ENCODE measurements around the gene SOX14.

DNA sequence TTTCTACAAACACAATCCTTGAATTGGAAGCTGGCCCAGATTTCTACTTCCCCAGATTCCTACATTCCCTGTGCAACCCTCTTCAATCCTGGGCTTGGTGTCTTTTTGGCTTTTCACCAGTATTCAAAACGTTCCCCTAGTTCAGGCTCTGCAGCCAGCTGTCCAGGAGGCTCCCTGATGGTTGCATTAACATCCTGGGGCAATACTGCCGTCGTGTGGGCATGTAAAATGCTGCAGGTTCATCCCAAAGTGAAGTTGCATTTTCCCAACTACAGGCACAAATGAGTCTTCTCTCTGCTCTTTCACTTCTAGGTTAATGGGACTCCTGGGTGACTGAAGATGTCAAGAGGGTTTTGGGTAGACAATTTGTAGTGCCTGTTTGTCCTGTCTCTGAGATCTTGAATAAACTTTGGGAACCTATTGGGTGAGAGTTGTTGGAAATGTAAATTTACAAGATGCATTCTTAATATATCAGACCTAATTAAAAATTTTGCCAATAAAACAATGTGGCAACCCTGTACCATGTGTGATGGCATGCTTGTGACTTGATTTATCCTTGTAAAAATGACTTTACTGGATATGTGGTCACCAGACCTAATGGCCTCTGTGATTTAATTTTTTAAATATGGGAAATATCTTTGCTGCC lies 28.6 kb downstream of the SOX14 start:
- TF ChIP-seq, protein P1, sequence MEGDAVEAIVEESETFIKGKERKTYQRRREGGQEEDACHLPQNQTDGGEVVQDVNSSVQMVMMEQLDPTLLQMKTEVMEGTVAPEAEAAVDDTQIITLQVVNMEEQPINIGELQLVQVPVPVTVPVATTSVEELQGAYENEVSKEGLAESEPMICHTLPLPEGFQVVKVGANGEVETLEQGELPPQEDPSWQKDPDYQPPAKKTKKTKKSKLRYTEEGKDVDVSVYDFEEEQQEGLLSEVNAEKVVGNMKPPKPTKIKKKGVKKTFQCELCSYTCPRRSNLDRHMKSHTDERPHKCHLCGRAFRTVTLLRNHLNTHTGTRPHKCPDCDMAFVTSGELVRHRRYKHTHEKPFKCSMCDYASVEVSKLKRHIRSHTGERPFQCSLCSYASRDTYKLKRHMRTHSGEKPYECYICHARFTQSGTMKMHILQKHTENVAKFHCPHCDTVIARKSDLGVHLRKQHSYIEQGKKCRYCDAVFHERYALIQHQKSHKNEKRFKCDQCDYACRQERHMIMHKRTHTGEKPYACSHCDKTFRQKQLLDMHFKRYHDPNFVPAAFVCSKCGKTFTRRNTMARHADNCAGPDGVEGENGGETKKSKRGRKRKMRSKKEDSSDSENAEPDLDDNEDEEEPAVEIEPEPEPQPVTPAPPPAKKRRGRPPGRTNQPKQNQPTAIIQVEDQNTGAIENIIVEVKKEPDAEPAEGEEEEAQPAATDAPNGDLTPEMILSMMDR (IDR thresholded peaks at IDR 0.05; ENCODE audit: low read depth, low read length, poor library complexity, severe bottlenecking): peak; percentile 60
- no peak for TF ChIP-seq EZH2phosphoT487 (IDR thresholded peaks at IDR 0.05; ENCODE audit: borderline replicate concordance, low read length)

Measured in DOHH2 (cell line).